Calu3 (cell line): ENCODE results near the gene MTMR1. TPM values are rescaled to one million over a fixed set of nuclear protein-coding genes. Genes with fewer than 3 reads are reported as not detected.

Experiments
- BruUV-seq: library from RNA; stranded (reverse); fragments of 400-500 nt; replicated peaks from 2 replicates; lab custom pipeline; 2021; lab: Mats Ljungman, UMichigan
- CTCF ChIA-PET: fragments of 300-600 bp; sonication (Branson Sonifier 250); formaldehyde crosslinking; loops from one replicate; lab custom pipeline; 2022; ENCODE audit warnings: antibody characterized with exemption; lab: Charles Lee
- DNase-seq: peaks from one replicate; pipeline ENCODE4 v3.0.0; 2022
- H3K27ac Mint-ChIP-seq: one replicate; pipeline ENCODE4 v1.8.0; 2022; ENCODE audit warnings: mixed read lengths; ENCODE audit not compliant: unreplicated experiment
- H3K27me3 Mint-ChIP-seq: one replicate; pipeline ENCODE4 v1.8.0; 2022; ENCODE audit warnings: mixed read lengths; ENCODE audit not compliant: unreplicated experiment
- H3K36me3 Mint-ChIP-seq: one replicate; pipeline ENCODE4 v1.8.0; 2022; ENCODE audit warnings: mild to moderate bottlenecking, moderate library complexity, mixed read lengths; ENCODE audit not compliant: insufficient read depth, unreplicated experiment
- H3K4me1 Mint-ChIP-seq: one replicate; pipeline ENCODE4 v1.8.0; 2022; ENCODE audit warnings: mild to moderate bottlenecking, low read depth, mixed read lengths; ENCODE audit not compliant: unreplicated experiment
- H3K4me3 Mint-ChIP-seq: one replicate; pipeline ENCODE4 v1.8.0; 2022; ENCODE audit warnings: mild to moderate bottlenecking, low read depth, moderate library complexity, mixed read lengths; ENCODE audit not compliant: unreplicated experiment
- H3K9me3 Mint-ChIP-seq: one replicate; pipeline ENCODE4 v1.8.0; 2022; ENCODE audit warnings: low read depth, mixed read lengths; ENCODE audit not compliant: unreplicated experiment
- intact Hi-C: fragments of 100-400 bp; cut with micrococcal nuclease; formaldehyde crosslinking; loops from one replicate; pipeline ENCODE4 v1.10.0; 2022; ENCODE audit not compliant: unreplicated experiment
- total RNA-seq: library from RNA; stranded (reverse); gene quantifications from 2 replicates; pipeline ENCODE4 v1.2.3, GENCODE V29; 2022
- TF ChIP-seq, protein P1 (sequence below): fragments of 200-600 bp; IDR thresholded peaks from one replicate; pipeline ENCODE4 v1.8.0; 2022; ENCODE audit warnings: antibody characterized with exemption; ENCODE audit not compliant: unreplicated experiment

Gene MTMR1
- total RNA-seq, 1 experiment from 2014 or later: 49.1 TPM

DNA sequence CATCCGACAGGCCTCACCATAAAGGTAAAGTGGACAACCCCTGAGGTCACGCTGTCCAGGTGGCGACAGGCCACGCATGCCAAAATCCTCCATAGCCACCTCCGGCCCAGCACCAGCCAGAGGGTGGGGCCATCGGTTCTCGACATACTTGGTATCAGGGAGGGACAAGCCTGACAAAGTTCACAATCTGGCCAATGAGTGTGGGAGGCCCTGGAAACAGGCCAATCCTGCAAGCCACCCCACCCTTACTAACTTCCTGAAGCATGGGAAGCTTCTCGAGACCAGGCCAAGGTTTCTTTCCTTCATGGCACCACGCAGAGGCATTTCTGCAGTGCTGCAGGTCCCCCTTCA, 73.8 kb downstream of the MTMR1 start:
- CTCF ChIA-PET: no interaction called here
- Mint-ChIP-seq H3K36me3 (peaks cover 25% of the 10 kb centered on the region), H3K4me1 (no peaks in the 10 kb centered on the region), H3K4me3 (no peak overlapping the region), H3K9me3 (no peaks in the 10 kb centered on the region), H3K27me3 (no peaks in the 10 kb centered on the region), H3K27ac (no peak overlapping the region)
- TF ChIP-seq, protein P1, sequence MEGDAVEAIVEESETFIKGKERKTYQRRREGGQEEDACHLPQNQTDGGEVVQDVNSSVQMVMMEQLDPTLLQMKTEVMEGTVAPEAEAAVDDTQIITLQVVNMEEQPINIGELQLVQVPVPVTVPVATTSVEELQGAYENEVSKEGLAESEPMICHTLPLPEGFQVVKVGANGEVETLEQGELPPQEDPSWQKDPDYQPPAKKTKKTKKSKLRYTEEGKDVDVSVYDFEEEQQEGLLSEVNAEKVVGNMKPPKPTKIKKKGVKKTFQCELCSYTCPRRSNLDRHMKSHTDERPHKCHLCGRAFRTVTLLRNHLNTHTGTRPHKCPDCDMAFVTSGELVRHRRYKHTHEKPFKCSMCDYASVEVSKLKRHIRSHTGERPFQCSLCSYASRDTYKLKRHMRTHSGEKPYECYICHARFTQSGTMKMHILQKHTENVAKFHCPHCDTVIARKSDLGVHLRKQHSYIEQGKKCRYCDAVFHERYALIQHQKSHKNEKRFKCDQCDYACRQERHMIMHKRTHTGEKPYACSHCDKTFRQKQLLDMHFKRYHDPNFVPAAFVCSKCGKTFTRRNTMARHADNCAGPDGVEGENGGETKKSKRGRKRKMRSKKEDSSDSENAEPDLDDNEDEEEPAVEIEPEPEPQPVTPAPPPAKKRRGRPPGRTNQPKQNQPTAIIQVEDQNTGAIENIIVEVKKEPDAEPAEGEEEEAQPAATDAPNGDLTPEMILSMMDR: no peak
- DNase-seq: no peak
- BruUV-seq: no TSS peak
- intact Hi-C loops: no loop called here

GRCh38 chrX:150767475-150768131, 74.4 kb downstream of the MTMR1 start:
- no TSS peak for BruUV-seq
- Mint-ChIP-seq H3K27ac (no peak overlapping the region), H3K4me1 (no peaks in the 10 kb centered on the region), H3K36me3 (peaks cover 22% of the 10 kb centered on the region), H3K27me3 (no peaks in the 10 kb centered on the region), H3K9me3 (no peaks in the 10 kb centered on the region), H3K4me3 (no peak overlapping the region)
- TF ChIP-seq, protein P1: no peak
- DNase-seq: no peak
- intact Hi-C loops: no loop called here
- CTCF ChIA-PET: no interaction called here

GRCh38 chrX:150768132-150768485, 74.9 kb downstream of the MTMR1 start:
- Mint-ChIP-seq H3K4me1 (no peaks in the 10 kb centered on the region), H3K27ac (no peak overlapping the region), H3K9me3 (no peaks in the 10 kb centered on the region), H3K4me3 (no peak overlapping the region), H3K36me3 (peaks cover 20% of the 10 kb centered on the region), H3K27me3 (no peaks in the 10 kb centered on the region)
- TF ChIP-seq, protein P1: no peak
- intact Hi-C loops: no loop called here
- CTCF ChIA-PET: no interaction called here
- DNase-seq: no peak
- no TSS peak for BruUV-seq

DNA sequence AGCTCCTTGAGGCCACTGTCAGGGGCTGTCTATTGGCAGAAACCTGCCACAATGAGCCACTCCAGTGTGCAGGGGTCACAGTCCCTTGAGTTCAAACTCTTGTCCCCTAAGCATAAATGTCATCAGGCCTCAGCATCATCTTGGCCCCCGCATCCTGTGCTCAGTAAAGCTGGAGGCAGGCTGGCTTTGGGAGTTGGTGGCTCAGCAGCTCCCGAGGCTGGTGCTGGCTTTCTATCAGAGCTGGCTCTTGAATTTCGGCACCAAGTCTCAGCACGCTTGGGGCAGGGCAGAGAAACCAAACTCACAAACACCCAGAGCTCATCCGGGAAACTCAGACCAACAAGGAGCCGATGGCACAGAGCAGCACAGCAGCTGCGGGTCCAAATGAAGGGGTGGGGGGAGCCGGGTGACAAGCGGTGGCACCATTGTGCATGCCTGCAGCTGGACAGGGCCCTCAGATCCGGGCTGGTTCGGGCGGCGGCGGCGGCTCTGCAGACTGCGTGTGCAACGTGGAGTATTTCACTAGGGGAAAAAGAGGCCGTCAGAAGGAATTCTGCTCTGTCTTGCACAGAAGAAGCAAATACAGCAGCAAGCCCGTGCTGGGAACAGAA, 75.5 kb downstream of the MTMR1 start:
- DNase-seq: no peak
- Mint-ChIP-seq H3K4me3 (no peak overlapping the region), H3K4me1 (no peaks in the 10 kb centered on the region), H3K36me3 (peaks cover 17% of the 10 kb centered on the region), H3K9me3 (no peaks in the 10 kb centered on the region), H3K27me3 (no peaks in the 10 kb centered on the region), H3K27ac (no peak overlapping the region)
- TF ChIP-seq, protein P1: no peak
- intact Hi-C loops: no loop called here
- BruUV-seq: no TSS peak
- CTCF ChIA-PET: no interaction called here
